NCI-H226 (cell line): ENCODE data around the gene HSPA5.
"Not testable (repeated sequence)": the region's sequence is repeated elsewhere in the genome, so short reads cannot be mapped to it uniquely, and the experiment has no call there.

Experiments used
- DNase-seq: peaks from one replicate; pipeline ENCODE4 v3.0.0-alpha.2; 2015

The HSPA5 gene

DNA sequence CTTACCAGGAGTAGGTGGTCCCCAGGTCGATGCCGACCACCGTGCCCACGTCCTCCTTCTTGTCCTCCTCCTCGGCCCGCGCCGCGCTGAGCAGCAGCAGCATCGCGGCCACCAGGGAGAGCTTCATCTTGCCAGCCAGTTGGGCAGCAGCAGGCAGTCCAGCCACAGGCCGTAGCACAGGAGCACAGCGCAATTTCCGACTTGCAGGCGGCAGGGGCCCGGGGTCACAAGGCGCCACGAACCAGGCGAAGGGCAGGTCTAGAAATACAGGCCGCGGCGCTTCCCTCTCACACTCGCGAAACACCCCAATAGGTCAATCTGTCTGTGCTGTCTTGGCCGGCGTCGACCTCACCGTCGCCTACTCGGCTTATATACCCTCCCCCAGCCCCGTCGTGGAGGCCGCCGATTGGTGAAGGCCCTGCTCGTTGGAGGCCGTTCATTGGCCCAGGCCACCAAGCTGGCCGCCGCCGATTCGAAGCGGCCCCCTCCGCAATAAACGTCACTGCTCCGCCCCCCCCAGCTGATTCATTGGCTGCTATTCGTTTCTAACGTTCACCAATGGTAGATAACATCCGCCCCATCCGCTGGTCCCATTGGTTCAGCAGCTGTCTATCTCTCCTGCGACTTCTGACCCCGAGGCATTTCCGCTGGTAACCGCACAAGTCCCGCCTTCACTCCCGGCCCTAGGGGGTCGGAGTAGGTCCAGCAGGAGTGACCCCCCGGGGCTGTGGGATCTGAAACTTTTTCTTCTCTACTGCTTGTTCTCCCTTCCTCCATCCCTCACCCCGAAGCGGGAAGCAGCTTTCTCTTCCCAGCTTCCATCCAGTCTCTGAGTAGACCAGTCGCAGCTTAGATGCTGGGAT, at the start of gene HSPA5:
Gene HSPA5 (minus strand): TSS at position 344 of the 863 bp plus-strand sequence. CDS start 217 bp downstream, at position 127.
- peak; percentile 99 for DNase-seq

DNA sequence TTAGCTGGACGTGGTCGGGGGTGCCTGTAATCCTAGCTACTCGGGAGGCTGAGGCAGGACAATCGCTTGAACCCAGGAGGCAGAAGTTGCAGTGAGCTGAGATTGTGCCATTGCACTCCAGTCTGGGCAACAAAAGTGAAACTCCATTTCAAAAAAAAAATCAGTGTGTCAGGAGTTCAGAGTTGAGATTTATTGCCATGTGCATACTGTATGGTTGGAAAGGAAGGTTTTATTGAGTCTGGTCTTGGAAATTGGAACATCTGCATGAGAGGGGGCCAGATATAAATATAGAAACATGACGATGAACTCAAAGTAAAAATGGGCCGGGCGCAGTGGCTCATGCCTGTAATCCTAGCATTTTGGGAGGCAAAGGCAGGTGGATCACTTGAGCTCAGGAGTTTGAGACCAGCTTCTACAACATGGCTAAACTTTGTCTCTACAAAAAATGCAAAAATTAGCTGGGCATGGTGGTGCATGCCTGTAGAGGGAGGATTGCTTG, 45.8 kb upstream of the HSPA5 start:
- not testable (repeated sequence) for DNase-seq

DNA sequence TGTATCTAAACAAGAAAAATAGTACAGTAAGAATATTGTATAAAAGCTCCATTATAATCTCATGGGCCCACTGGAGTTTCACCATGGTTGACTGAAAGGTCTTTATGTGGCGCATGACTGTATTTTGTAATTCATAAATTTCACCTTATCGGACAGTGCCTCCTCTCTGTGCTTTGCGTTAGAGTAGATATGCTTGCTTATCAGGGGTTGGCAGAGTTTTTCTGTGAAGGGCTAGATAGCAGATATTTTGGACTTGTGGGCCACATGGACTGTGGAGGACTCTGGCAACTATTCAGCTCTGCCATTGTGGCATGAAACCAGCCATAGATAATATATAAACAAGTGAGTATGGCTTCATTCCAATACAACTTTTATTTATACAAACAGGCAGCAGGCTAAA, 43.7 kb upstream of the HSPA5 start:
- DNase-seq, result peak; percentile 42

DNA sequence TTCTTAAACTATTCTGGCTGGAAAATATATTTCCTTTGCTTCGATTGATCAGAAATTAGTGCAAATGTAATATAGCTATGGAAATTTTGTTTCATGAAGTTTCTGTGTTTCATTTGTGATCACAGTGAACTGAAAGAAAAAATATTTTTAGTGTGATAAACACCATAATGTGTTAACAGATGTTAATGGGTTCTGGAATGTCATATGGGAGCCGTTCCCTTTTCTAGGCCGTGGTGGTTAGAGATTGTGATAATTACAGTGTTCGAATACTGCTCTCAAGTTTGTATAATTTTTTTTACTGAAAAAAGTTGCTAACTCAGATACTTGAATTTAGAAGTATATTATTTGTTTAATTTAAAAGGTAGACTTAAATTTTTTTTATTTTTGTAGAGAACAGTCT, 39.8 kb upstream of the HSPA5 start:
- DNase-seq, result no peak

GRCh38 chr9:125277411-125277810, 36.3 kb upstream of the HSPA5 start:
- DNase-seq, result no peak

DNA sequence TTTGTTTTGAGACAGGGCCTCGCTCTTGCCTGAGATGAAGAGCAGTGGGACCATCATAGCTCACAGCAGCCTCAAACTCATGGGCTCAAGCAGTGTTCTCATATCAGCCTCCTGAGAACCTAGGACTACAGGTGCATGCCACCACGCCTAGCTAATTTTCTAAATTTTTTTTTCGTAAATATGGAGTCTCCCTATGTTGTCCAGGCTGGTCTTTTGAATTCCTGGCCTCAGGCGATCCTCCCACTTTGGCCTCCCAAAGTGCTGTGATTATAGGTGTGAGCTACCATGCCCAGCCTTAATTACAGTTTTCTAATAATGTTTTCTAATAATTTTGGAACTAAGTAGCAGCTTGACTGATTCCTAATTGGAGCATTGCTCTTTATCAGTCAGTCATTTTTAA, 35.6 kb upstream of the HSPA5 start:
- DNase-seq, result no peak

DNA sequence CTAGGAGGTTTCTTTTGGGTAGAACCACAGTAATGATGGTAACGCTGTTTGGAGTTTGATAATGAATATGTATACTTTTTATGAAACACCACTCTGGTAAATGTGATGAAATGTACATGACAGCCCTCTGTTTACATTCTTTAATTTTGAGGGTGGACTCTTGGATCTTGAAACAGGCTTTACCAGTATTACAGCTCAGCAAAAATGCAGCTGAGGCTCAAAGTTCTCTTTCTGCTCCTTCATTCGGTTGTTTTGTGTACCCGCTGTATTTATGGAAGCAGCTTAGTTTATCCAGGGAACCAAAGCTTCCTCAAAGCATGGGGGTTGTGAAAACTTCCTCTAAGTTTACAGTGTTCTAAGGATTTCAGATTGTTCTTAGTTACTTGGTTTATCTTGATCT, 31.6 kb upstream of the HSPA5 start:
- DNase-seq, result no peak

DNA sequence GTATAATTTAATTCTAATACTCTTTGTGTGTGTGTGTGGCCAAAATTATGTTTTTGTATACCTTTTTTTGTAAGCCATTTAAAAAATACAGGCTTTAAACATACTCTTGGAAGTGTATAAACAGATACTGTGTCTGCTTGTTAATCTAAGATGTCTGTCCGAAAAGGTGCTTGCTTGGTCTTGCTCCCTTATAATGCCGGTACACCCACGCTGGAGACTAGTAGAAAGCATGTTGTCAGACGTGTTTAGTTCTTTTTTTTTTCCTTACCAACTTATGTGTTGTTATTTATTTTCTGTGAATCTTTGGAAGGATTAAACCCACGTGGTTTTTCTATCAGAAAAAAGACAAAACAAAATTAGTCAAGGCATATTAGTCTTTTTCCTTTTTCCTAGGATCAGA, 29.9 kb upstream of the HSPA5 start:
- no peak for DNase-seq

DNA sequence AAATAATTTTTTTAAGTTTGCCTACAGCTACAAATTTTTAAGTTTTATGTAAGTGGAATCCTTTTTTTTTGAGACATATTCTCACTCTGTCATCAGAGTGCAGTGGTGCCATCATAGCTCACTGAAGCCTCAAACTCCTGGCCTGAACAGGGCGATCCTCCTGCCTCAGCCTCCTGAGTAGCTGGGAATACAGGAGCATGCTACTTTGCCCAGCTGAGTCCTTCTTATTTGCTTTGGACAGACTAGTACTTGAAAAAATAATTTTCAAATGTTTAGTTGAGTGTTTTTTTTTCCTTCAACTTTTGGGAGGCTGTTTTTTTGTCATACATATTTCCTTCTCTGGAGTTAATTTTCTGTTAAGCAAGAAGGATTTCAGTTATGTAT, 27.9 kb upstream of the HSPA5 start:
- DNase-seq, result no peak

DNA sequence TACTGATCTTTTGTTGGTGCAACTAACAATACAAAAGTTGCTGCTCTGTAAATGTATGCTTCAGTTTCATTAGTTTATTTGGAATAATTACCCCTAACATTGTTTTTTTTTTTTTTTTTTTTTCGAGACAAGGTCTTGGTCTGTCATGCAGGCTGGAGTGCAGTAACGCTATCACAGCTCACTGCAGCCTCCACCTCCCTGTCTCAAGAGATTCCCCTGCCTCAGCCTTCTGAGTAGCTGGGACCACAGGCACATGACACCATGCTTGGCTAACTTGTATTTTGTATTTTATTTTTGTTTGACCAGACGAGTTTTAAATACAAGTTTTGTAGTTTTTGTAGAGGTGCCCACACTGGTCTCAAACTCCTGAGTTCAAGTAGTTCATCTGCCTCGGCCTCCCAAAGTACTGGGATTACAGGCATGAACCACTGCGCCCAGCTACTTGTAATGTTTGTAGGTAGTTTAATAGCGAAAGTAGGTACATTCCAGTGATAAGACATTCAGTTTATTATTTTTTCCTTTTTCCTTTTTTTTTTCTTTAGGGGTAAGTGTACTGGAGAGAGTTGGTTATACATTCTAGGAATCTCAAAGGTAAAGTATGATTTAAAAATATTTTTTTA, 27.4 kb upstream of the HSPA5 start:
- no peak for DNase-seq

- not testable (repeated sequence) for DNase-seq
Observed at GRCh38 chr9:125264068-125264467, 22.9 kb upstream of the HSPA5 start.

DNA sequence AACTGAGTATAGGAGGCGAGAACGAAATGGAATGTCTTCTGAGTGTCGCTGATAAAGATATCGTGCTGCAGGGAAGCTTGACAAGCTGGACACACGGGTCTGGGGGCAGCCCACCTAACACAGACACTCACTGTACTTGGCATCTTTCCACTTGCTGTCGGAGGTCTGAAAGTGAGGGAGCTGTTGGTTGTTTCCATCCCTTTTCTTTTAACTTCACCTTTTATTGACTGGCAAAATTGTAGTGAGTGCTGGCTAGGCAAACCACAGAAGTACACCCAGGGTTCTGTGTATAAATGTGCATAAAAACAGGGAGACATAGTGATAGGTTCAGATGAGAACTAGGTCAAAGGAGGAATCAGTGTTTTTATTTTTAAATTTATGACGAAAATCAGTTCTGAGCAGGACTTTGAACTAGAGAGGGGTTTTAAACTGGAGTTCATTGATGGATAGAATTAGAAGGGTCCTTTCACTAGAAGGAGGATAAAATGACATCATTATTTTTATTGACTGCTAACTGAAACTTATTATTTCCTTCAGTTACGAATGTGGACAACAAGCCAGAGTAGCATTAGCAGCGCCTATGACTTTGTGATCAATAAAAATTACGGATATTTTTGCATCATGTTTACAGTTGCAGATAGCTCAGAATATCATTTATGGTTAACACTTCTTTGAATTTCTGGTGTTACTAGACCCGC, 21.3 kb upstream of the HSPA5 start:
- no peak for DNase-seq

DNA sequence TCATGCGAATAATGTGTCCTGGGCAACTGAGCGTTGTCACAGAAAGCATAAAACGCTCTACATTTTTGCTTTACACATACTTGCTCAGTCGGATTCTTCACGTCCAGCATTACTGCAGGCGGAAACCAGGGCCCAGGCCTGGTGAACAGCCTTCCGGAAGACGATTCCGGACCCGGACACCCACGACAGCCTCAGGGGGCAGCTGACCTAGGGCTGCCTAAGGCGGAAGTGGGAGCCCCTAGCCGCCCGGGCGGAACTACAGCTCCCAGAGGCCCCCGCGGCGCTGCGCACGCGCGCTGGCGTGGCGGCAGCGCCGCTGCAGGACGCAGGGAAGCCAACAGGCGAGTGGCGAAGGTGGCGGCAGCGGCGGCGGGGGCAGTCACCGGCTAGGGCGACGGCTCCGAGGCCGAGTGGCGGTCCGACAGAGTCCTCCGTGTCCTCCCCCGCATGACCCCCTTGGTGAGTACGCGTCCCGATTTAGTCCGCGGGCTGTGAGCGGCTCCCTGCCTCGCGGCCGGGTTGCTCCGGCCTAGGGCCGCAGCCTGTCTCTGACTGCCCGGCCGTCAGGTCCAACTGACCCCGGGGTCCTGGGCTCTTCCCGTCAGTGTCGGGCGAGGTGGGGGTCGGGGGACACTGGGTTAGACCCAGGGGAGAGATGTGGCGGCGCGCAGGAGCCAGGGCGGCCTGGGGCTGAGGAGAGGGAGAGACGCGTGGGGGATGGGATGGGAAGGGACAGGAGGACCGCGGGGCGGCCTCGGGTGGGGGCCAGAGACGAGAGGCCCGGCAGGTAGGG, 20.6 kb upstream of the HSPA5 start, which contains the start of gene GAPVD1:
Gene GAPVD1 (plus strand): TSS at position 326 of the 793 bp plus-strand sequence. CDS start 37,096 bp downstream, outside the sequence.
- peak; percentile 88 for DNase-seq

GRCh38 chr9:125260561-125260960, 19.4 kb upstream of the HSPA5 start:
- DNase-seq, result peak; percentile 13

- no peak for DNase-seq
Observed at GRCh38 chr9:125258832-125259534, 17.8 kb upstream of the HSPA5 start.

- no peak for DNase-seq
Observed at GRCh38 chr9:125258160-125258785, 17.1 kb upstream of the HSPA5 start.

- no peak for DNase-seq
Observed at GRCh38 chr9:125255781-125256391, 14.7 kb upstream of the HSPA5 start.

DNA sequence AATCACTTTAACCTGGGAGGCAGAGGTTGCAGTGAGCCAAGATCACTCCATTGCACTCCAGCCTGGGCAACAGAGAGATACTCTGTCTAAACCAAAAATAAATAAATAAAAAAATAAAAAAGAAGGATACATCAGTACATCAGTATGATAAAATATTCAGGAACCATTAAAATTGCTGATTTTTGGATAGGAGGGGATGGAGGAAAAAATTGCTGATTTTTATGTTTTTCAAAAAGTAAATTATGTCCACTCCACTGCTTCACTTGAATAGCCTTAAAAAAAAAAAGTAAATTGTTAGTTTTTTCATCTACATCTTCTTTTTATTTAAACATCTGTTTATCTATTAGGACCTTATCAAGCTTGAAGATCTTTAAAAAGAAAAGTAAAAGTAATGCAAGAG, 13.1 kb upstream of the HSPA5 start:
- DNase-seq, result no peak

DNA sequence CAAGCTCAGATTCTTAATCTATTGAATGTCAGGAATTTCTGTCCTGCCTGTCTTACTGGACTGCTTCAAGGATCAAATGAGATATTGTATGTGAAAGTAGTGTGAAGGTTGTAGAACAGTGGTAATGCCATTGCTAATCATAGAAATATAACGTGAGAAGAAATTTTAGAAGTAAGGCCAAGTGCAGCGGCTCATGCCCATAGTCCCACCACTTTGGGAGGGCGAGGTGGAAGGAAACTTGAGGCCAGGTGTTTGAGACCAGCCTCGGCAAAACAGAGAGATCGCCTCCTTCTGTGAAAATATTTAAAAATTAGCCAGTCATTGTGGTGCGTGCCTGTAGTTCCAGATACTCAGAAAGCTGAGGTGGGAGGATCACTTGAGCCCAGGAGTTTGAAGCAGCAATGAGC, 5.1 kb upstream of the HSPA5 start:
- no peak for DNase-seq

GRCh38 chr9:125243792-125244260, 2.7 kb upstream of the HSPA5 start:
- DNase-seq, result no peak
